GM12878 (cell line): ENCODE data around the gene SLC6A11. TPM values are rescaled to one million over a fixed set of nuclear protein-coding genes. Genes with fewer than 3 reads are reported as not detected.

Experiments
- ATAC-seq: fragments of 200-7000 bp; cut with Tn5 transposase; 3 replicates; pipeline ENCODE4 v1.9.1; 2020; ENCODE audit warnings: mild to moderate bottlenecking, moderate library complexity
- BruUV-seq: library from RNA; stranded (reverse); fragments of 400-500 nt; replicated peaks from 2 replicates; lab custom pipeline; 2021; lab: Mats Ljungman, UMichigan
- CTCF ChIA-PET: fragments of 300-600 bp; sonication (Branson Sonifier 250); formaldehyde crosslinking; extraction: SDS; loops from one replicate; lab custom pipeline; 2021; ENCODE audit warnings: inconsistent platforms; lab: Yijun Ruan, JAX
- POLR2A ChIA-PET: fragments of 350-600 bp; formaldehyde crosslinking; extraction: SDS; loops from one replicate; lab custom pipeline; 2021; ENCODE audit warnings: inconsistent platforms; lab: Charles Lee
- RAD21 ChIA-PET: fragments of 300-600 bp; sonication (Branson Sonifier 250); formaldehyde crosslinking; loops from one replicate; lab custom pipeline; 2023; ENCODE audit warnings: antibody characterized with exemption; ENCODE audit not compliant: unreplicated experiment; lab: Charles Lee
- SMC1A ChIA-PET: fragments of 300-600 bp; sonication (Branson Sonifier 250); formaldehyde crosslinking; loops from one replicate; lab custom pipeline; 2023; ENCODE audit not compliant: unreplicated experiment, uncharacterized antibody; lab: Charles Lee
- DNase-seq: peaks from one replicate; pipeline ENCODE4 v3.0.0-alpha.2; 2011; ENCODE audit warnings: low read depth, low spot score
- FAIRE-seq: peaks from 3 replicates; lab custom pipeline; 2011; peaks lifted over from hg19 to GRCh38; lab: Jason Lieb, UNC
- H2AFZ ChIP-seq: 2 replicates; pipeline ENCODE4 v1.6.0; 2011; ENCODE audit warnings: low read depth, low read length, control low read depth; ENCODE audit not compliant: control insufficient read depth
- H3K27ac ChIP-seq: 2 replicates; pipeline ENCODE4 v1.5.1; 2011; ENCODE audit warnings: control low read depth; ENCODE audit not compliant: control insufficient read depth, insufficient read depth
- H3K27me3 ChIP-seq, 2 experiments: replicated peaks in 1 of 2; 2 replicates each; pipeline versions ENCODE4 v1.6.0 to v1.6.1; 2011; ENCODE audit warnings: low read length in 1 of 2; ENCODE audit not compliant: control insufficient read depth in 2 of 2, insufficient read depth in 2 of 2
- H3K36me3 ChIP-seq, 2 experiments: 2 replicates each; pipeline ENCODE4 v1.5.1; 2011; ENCODE audit warnings: low read length in 1 of 2; ENCODE audit not compliant: control insufficient read depth in 2 of 2, insufficient read depth in 2 of 2
- H3K4me1 ChIP-seq: 2 replicates; pipeline ENCODE4 v1.6.1; 2011; ENCODE audit warnings: mild to moderate bottlenecking, low read length, moderate library complexity, mixed read lengths; ENCODE audit not compliant: control insufficient read depth, insufficient read depth
- H3K4me2 ChIP-seq: 2 replicates; pipeline ENCODE4 v1.6.0; 2011; ENCODE audit warnings: control low read depth; ENCODE audit not compliant: control insufficient read depth, insufficient read depth
- H3K4me3 ChIP-seq: fragments of 200-600 bp; sonication (generic); 2 replicates; pipeline ENCODE4 v1.5.1; 2016
- H3K79me2 ChIP-seq: 2 replicates; pipeline ENCODE4 v1.6.0; 2011; ENCODE audit warnings: low read length; ENCODE audit not compliant: control insufficient read depth, insufficient read depth
- H3K9ac ChIP-seq: 2 replicates; pipeline ENCODE4 v1.8.0; 2011; ENCODE audit warnings: low read length, control low read depth, mixed read lengths; ENCODE audit not compliant: control insufficient read depth, insufficient read depth
- H3K9me3 ChIP-seq: replicated peaks from 3 replicates; pipeline ENCODE4 v1.5.1; 2011; ENCODE audit warnings: mild to moderate bottlenecking, low read length; ENCODE audit not compliant: control insufficient read depth, insufficient read depth
- H4K20me1 ChIP-seq: 2 replicates; pipeline ENCODE4 v1.6.0; 2011; ENCODE audit not compliant: control insufficient read depth, insufficient read depth
- CHD4 ChIP-seq: fragments of 200-600 bp; sonication (generic); IDR thresholded peaks from 2 replicates; pipeline ENCODE4 v1.6.1; 2016; ENCODE audit warnings: mild to moderate bottlenecking
- DPF2 ChIP-seq: fragments of 450-650 bp; IDR thresholded peaks from 2 replicates; pipeline ENCODE4 v1.6.1; 2017; ENCODE audit warnings: mild to moderate bottlenecking
- EGR1 ChIP-seq, 2 experiments: IDR thresholded peaks; 1 replicate in 1 of 2; 2 replicates in 1 of 2; pipeline ENCODE4 v1.6.1; 2011 to 2012; ENCODE audit warnings: low read depth in 2 of 2, low read length in 2 of 2, borderline replicate concordance in 1 of 2, mild to moderate bottlenecking in 1 of 2, moderate library complexity in 1 of 2
- MTA3 ChIP-seq: IDR thresholded peaks from 2 replicates; pipeline ENCODE4 v1.6.1; 2012; ENCODE audit warnings: low read length, inconsistent platforms, borderline replicate concordance
- NFIC ChIP-seq: IDR thresholded peaks from 2 replicates; pipeline ENCODE4 v1.6.1; 2012; ENCODE audit warnings: low read depth, mild to moderate bottlenecking, inconsistent platforms, low read length, moderate library complexity
- NR2C1 ChIP-seq: fragments of 450-650 bp; IDR thresholded peaks from 2 replicates; pipeline ENCODE4 v1.6.1; 2017; ENCODE audit warnings: antibody characterized with exemption, mild to moderate bottlenecking, moderate library complexity
- PAX5 ChIP-seq: IDR thresholded peaks from 2 replicates; pipeline ENCODE4 v1.6.1; 2011; ENCODE audit warnings: low read depth, low read length, borderline replicate concordance
- PML ChIP-seq: IDR thresholded peaks from 2 replicates; pipeline ENCODE4 v1.6.1; 2012; ENCODE audit warnings: low read length, inconsistent platforms
- SMC3 ChIP-seq: IDR thresholded peaks from 2 replicates; pipeline ENCODE4 v1.6.1; 2011; ENCODE audit warnings: low read length, improper control_type of control experiment, borderline replicate concordance
- SPI1 ChIP-seq: IDR thresholded peaks from 2 replicates; pipeline ENCODE4 v1.6.1; 2011; ENCODE audit warnings: low read depth, mild to moderate bottlenecking, low read length, moderate library complexity, borderline replicate concordance; ENCODE audit not compliant: insufficient read depth
- ZNF207 ChIP-seq: fragments of 450-650 bp; IDR thresholded peaks from 2 replicates; pipeline ENCODE4 v1.6.1; 2014; ENCODE audit warnings: antibody characterized with exemption, mild to moderate bottlenecking, borderline replicate concordance
- ZNF24 ChIP-seq: fragments of 450-650 bp; IDR thresholded peaks from 2 replicates; pipeline ENCODE4 v1.6.1; 2017; ENCODE audit warnings: antibody characterized with exemption, mild to moderate bottlenecking
- WGBS: methylation state at CpG from one replicate; pipeline ENCODE4 v1.1.6; 2016; ENCODE audit warnings: low lambda C conversion rate; ENCODE audit not compliant: insufficient replicate concordance, insufficient coverage; ENCODE audit errors: missing lambda C conversion rate; 5-methylcytosine and 5-hydroxymethylcytosine counted together
- in situ Hi-C: fragments of 300-500 bp; cut with MboI; formaldehyde crosslinking; loops from 9 replicates; pipeline ENCODE4 v1.14.3; 2018; ENCODE audit warnings: mixed read lengths
- intact Hi-C: fragments of 100-400 bp; cut with micrococcal nuclease; formaldehyde crosslinking; loops from one replicate; pipeline ENCODE4 v1.14.2; 2022; ENCODE audit not compliant: unreplicated experiment
- polyA plus RNA-seq, 11 experiments: library from polyadenylated mRNA; depleted of rRNA in 4 of 11; unstranded in 6 of 11; stranded (reverse) in 5 of 11; fragments of >200 nt; fragmentation: Nextera tagmentation in 4 of 11; fragmentation: Illumina TruSeq in 1 of 11; extraction: Ambion mirVana in 4 of 11; extraction: Trizol in 1 of 11; gene quantifications; 1 replicate in 1 of 11; 2 replicates in 10 of 11; pipeline versions ENCODE4 v1.2.1 to v1.2.3, GENCODE V29; 2011 to 2016; ENCODE audit warnings: inconsistent platforms in 2 of 11, missing spikeins in 2 of 11, low read depth in 1 of 11
- total RNA-seq, 4 experiments: library from RNA; depleted of rRNA in 3 of 4; stranded (reverse); fragments of >200 nt in 3 of 4; fragmentation: Illumina TruSeq in 1 of 4; extraction: Trizol in 1 of 4; gene quantifications; 2 replicates each; pipeline versions ENCODE4 v1.2.1 to v1.2.3, GENCODE V29; 2013 to 2021
- TF ChIP-seq, protein P1 (sequence below): fragments of 450-650 bp; formaldehyde crosslinking; IDR thresholded peaks from 2 replicates; pipeline ENCODE4 v1.4.0; 2022; ENCODE audit warnings: mild to moderate bottlenecking, moderate library complexity
- TF ChIP-seq, protein P2 (sequence below): fragments of 450-650 bp; formaldehyde crosslinking; IDR thresholded peaks from 2 replicates; pipeline ENCODE4 v1.5.0; 2022; ENCODE audit warnings: mild to moderate bottlenecking, missing genetic modification characterization

Gene SLC6A11
- total and polyA plus RNA-seq, 10 of the 15 experiments (the other 5 are each of a cell fraction or from before 2014, with no cell fraction given) = not detected

DNA sequence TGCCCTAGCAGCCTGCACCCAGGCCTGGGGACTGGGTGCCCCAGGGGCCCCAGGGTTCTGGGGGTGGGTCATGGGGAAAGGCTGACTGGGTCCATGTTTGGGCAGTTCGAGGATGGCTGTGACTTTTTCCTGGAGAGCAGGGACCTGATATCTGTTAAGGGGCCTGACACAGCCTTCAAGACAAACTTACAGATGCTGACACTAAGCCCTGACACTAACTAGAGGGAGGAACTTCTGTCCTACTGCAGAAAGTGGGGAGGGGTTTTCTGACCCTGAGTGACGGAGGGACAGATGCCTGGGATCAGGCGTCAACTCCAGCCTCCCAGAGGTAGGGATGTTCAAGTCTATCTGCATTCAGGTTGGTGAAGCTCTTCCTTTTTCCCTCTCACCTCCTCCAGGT lies 45.0 kb upstream of the SLC6A11 start:
- ChIA-PET CTCF (interaction anchor here (1.5 kb wide), 1 partner anchor 12 kb away, joined by 8 read pairs; no protein-coding TSS in a partner anchor), SMC1A (no interaction called here), POLR2A (no interaction called here), RAD21 (no interaction called here)
- no peak for DNase-seq
- no peaks in the 10 kb centered on the region for H3K4me1 ChIP-seq
- H3K27ac ChIP-seq = no peak overlapping the region
- H3K9me3 ChIP-seq = no peaks in the 10 kb centered on the region
- in situ Hi-C loops = no loop called here
- no peak overlapping the region for H3K4me3 ChIP-seq
- H4K20me1 ChIP-seq = no peaks in the 10 kb centered on the region
- WGBS = 3% methylated on average over 3 of the region's 3 CpGs
- no peaks in the 10 kb centered on the region for H3K36me3 ChIP-seq
- ATAC-seq = no peak
- H3K4me2 ChIP-seq = no peak overlapping the region
- TF ChIP-seq CHD4 (no peak), SMC3 (no peak), SPI1 (no peak), DPF2 (no peak), PML (no peak), ZNF24 (no peak), NFIC (no peak), EGR1 (IDR thresholded peaks at IDR 0.05; ENCODE audit: borderline replicate concordance in 1 of 2, low read depth in 2 of 2, low read length in 2 of 2) (no peak), NR2C1 (no peak), ZNF207 (no peak), PAX5 (no peak), MTA3 (no peak)
- TF ChIP-seq, protein P1, sequence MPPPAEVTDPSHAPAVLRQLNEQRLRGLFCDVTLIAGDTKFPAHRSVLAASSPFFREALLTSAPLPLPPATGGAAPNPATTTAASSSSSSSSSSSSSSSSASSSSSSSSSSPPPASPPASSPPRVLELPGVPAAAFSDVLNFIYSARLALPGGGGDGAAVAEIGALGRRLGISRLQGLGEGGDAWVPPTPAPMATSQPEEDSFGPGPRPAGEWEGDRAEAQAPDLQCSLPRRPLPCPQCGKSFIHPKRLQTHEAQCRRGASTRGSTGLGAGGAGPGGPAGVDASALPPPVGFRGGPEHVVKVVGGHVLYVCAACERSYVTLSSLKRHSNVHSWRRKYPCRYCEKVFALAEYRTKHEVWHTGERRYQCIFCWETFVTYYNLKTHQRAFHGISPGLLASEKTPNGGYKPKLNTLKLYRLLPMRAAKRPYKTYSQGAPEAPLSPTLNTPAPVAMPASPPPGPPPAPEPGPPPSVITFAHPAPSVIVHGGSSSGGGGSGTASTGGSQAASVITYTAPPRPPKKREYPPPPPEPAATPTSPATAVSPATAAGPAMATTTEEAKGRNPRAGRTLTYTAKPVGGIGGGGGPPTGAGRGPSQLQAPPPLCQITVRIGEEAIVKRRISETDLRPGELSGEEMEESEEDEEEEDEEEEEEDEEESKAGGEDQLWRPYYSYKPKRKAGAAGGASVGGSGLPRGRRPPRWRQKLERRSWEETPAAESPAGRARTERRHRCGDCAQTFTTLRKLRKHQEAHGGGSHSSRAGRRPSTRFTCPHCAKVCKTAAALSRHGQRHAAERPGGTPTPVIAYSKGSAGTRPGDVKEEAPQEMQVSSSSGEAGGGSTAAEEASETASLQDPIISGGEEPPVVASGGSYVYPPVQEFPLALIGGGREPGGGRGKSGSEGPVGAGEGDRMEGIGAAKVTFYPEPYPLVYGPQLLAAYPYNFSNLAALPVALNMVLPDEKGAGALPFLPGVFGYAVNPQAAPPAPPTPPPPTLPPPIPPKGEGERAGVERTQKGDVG (CRISPR knock-in tag) = no peak
- TF ChIP-seq, protein P2, sequence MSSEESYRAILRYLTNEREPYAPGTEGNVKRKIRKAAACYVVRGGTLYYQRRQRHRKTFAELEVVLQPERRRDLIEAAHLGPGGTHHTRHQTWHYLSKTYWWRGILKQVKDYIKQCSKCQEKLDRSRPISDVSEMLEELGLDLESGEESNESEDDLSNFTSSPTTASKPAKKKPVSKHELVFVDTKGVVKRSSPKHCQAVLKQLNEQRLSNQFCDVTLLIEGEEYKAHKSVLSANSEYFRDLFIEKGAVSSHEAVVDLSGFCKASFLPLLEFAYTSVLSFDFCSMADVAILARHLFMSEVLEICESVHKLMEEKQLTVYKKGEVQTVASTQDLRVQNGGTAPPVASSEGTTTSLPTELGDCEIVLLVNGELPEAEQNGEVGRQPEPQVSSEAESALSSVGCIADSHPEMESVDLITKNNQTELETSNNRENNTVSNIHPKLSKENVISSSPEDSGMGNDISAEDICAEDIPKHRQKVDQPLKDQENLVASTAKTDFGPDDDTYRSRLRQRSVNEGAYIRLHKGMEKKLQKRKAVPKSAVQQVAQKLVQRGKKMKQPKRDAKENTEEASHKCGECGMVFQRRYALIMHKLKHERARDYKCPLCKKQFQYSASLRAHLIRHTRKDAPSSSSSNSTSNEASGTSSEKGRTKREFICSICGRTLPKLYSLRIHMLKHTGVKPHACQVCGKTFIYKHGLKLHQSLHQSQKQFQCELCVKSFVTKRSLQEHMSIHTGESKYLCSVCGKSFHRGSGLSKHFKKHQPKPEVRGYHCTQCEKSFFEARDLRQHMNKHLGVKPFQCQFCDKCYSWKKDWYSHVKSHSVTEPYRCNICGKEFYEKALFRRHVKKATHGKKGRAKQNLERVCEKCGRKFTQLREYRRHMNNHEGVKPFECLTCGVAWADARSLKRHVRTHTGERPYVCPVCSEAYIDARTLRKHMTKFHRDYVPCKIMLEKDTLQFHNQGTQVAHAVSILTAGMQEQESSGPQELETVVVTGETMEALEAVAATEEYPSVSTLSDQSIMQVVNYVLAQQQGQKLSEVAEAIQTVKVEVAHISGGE (CRISPR knock-in tag) = no peak
- TF ChIP-seq, all 136 proteins: peak for 0
- Histone ChIP-seq H2AFZ (no peak overlapping the region), H3K9ac (no peak overlapping the region), H3K27me3 (no peaks in the 10 kb centered on the region; a peak in 1 of 4 replicates), H3K79me2 (no peaks in the 10 kb centered on the region)
- BruUV-seq = no TSS peak
- FAIRE-seq = no peak
- intact Hi-C loops = no loop called here
